RWPE2 (cell line): ENCODE data around the gene SLC25A1.

ENCODE experiments used
- ATAC-seq: fragments of 200-7000 bp; cut with Tn5 transposase; 3 replicates; pipeline ENCODE4 v1.9.1; 2021; ENCODE audit warnings: low read depth
- DNase-seq: peaks from one replicate; pipeline ENCODE4 v3.0.0-alpha.2; 2020; ENCODE audit warnings: low spot score
- H3K27ac ChIP-seq: fragments of 450-650 bp; 2 replicates; pipeline ENCODE4 v1.5.1; 2017; ENCODE audit warnings: mild to moderate bottlenecking; ENCODE audit not compliant: poor library complexity, severe bottlenecking
- H3K27me3 ChIP-seq: fragments of 250-450 bp; sonication (Bioruptor Pico); 2 replicates; pipeline ENCODE4 v1.5.1; 2021; ENCODE audit warnings: mild to moderate bottlenecking, moderate library complexity; ENCODE audit not compliant: insufficient read depth, poor library complexity, severe bottlenecking
- H3K36me3 ChIP-seq: fragments of 250-450 bp; sonication (Bioruptor Pico); 2 replicates; pipeline ENCODE4 v1.5.1; 2020; ENCODE audit warnings: low read depth, mild to moderate bottlenecking, moderate library complexity
- H3K4me1 ChIP-seq: fragments of 250-450 bp; sonication (Bioruptor Pico); 2 replicates; pipeline ENCODE4 v1.5.1; 2021; ENCODE audit warnings: mild to moderate bottlenecking, moderate library complexity; ENCODE audit not compliant: insufficient read depth, poor library complexity, severe bottlenecking
- H3K4me3 ChIP-seq: fragments of 250-450 bp; sonication (Bioruptor Pico); 2 replicates; pipeline ENCODE4 v1.5.1; 2021; ENCODE audit warnings: mild to moderate bottlenecking, moderate library complexity; ENCODE audit not compliant: severe bottlenecking
- H3K9me3 ChIP-seq: fragments of 250-450 bp; sonication (Bioruptor Pico); 2 replicates; pipeline ENCODE4 v1.5.1; 2021; ENCODE audit warnings: mild to moderate bottlenecking, moderate library complexity; ENCODE audit not compliant: severe bottlenecking
- TF ChIP-seq, protein P1 (sequence below): fragments of 450-650 bp; IDR thresholded peaks from one replicate; pipeline ENCODE4 v1.5.1; 2017; ENCODE audit warnings: mild to moderate bottlenecking, moderate library complexity; ENCODE audit not compliant: poor library complexity, severe bottlenecking

The SLC25A1 gene

GRCh38 chr22:19181786-19182471, 3.4 kb upstream of the SLC25A1 start:
- peaks cover 1% of the 10 kb centered on the region; the same call in 1 of the 2 replicates for H3K36me3 ChIP-seq
- H3K27me3 ChIP-seq: no peaks in the 10 kb centered on the region
- TF ChIP-seq, protein P1, sequence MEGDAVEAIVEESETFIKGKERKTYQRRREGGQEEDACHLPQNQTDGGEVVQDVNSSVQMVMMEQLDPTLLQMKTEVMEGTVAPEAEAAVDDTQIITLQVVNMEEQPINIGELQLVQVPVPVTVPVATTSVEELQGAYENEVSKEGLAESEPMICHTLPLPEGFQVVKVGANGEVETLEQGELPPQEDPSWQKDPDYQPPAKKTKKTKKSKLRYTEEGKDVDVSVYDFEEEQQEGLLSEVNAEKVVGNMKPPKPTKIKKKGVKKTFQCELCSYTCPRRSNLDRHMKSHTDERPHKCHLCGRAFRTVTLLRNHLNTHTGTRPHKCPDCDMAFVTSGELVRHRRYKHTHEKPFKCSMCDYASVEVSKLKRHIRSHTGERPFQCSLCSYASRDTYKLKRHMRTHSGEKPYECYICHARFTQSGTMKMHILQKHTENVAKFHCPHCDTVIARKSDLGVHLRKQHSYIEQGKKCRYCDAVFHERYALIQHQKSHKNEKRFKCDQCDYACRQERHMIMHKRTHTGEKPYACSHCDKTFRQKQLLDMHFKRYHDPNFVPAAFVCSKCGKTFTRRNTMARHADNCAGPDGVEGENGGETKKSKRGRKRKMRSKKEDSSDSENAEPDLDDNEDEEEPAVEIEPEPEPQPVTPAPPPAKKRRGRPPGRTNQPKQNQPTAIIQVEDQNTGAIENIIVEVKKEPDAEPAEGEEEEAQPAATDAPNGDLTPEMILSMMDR: no peak
- H3K27ac ChIP-seq: no peak overlapping the region
- DNase-seq: no peak
- ATAC-seq: no peak
- H3K4me3 ChIP-seq: no peak overlapping the region
- no peaks in the 10 kb centered on the region for H3K4me1 ChIP-seq
- H3K9me3 ChIP-seq: no peaks in the 10 kb centered on the region

DNA sequence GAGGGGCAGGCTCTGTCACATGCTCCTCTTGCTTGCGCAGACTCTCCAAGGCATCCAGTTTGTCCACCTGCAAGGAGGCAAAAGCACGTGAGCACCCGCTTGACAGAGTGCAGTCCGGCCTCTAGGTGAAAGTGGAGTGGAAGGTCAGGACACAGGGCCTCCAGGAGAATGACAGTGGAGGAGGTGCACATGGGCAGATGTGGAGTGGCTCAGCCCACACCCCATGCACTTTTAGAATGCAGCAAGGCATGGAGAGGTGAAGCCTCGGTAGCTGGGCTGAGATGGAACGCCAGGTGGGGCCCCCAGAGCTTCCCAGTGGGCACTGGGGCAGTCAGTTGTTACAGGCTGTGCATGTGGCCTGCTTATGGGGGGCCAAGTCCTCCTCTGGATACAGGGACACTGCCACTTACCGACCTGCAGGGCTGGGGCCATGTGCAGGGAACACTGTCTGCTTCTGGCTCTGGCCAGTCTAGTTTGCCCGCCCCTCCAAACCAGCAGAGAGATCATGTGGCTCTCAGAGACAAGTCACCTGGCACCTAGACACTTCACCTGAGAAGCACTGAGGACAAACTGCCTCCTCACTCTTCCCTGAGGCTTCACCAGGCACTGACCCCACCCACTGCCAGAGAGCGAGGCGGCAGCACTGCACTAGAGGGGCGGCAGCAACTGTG, 2.3 kb upstream of the SLC25A1 start:
- ATAC-seq: no peak
- no peaks in the 10 kb centered on the region for H3K27me3 ChIP-seq
- no peaks in the 10 kb centered on the region for H3K4me1 ChIP-seq
- no peak overlapping the region for H3K4me3 ChIP-seq
- no peak overlapping the region for H3K27ac ChIP-seq
- H3K9me3 ChIP-seq: no peaks in the 10 kb centered on the region
- no peak for DNase-seq
- TF ChIP-seq, protein P1: no peak
- peaks cover 12% of the 10 kb centered on the region for H3K36me3 ChIP-seq

GRCh38 chr22:19180234-19180633, 1.7 kb upstream of the SLC25A1 start:
- Histone ChIP-seq H3K9me3 (no peaks in the 10 kb centered on the region), H3K36me3 (peaks cover 18% of the 10 kb centered on the region), H3K27me3 (no peaks in the 10 kb centered on the region), H3K4me3 (no peak overlapping the region), H3K27ac (no peak overlapping the region), H3K4me1 (no peaks in the 10 kb centered on the region)
- TF ChIP-seq, protein P1: no peak
- ATAC-seq (no peak), DNase-seq (no peak)

DNA sequence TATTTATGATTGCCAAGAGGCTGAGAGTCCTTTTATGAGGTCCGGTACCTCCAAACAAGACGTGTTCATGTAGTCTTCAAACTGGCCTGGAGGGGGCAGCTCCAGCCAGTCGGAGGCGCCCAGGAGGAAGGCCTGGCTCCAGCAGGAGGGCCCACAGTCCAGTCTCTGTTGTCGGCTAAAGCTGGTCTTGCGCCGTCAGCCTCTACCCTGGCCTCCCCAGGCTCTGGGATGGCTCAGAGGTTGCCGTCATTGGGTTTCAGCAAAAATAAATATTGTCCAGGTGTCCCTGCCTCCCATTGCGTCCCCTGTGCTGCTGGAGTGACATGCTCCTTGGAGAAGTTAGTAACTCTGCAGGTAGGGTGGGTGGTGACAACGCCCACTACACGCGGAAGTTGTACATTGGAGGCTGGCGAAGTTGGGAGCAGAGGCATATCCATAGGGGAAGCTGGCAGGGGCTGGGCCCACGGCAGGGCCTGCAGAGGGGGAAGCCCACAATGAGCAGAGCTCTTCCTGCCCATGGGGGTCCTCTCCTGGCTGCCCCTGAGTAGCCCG, 1.0 kb upstream of the SLC25A1 start:
- peaks cover 5% of the 10 kb centered on the region for H3K4me1 ChIP-seq
- ATAC-seq: peak; percentile 39
- peaks cover 21% of the 10 kb centered on the region for H3K36me3 ChIP-seq
- TF ChIP-seq, protein P1: peak; percentile 75
- peak overlapping the region; percentile 98 for H3K4me3 ChIP-seq
- H3K27ac ChIP-seq: peak overlapping the region; percentile 73
- H3K9me3 ChIP-seq: no peaks in the 10 kb centered on the region
- DNase-seq: no peak
- H3K27me3 ChIP-seq: no peaks in the 10 kb centered on the region
